Measurements from ENCODE around the gene TFDP3.

Gene TFDP3

DNA sequence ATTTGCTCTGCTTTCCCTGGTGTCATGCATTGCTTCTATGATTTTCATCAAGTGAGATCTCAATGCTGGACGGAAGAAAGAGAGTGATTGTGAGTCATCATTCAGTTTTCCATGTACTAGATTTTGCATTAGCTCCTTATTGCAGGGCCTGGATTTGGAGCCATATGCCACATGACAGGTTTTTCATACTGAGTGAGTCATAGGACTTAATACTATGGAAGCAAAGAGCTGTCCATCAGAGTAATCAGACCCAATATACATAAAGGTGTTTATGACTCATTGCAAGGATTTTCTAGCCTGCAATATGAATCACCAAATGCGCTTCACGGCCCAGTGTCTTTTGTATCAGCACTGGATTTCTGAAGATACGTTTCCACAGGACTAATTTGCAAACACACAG lies 11.2 kb upstream of the TFDP3 start:
- DNase-seq (ENCODE audit: low spot score), result no peak
- in situ Hi-C loops (cut with MboI; ENCODE audit: low sequenced_read_pairs, unreplicated experiment), result no loop called here
- TF ChIP-seq, protein P1, sequence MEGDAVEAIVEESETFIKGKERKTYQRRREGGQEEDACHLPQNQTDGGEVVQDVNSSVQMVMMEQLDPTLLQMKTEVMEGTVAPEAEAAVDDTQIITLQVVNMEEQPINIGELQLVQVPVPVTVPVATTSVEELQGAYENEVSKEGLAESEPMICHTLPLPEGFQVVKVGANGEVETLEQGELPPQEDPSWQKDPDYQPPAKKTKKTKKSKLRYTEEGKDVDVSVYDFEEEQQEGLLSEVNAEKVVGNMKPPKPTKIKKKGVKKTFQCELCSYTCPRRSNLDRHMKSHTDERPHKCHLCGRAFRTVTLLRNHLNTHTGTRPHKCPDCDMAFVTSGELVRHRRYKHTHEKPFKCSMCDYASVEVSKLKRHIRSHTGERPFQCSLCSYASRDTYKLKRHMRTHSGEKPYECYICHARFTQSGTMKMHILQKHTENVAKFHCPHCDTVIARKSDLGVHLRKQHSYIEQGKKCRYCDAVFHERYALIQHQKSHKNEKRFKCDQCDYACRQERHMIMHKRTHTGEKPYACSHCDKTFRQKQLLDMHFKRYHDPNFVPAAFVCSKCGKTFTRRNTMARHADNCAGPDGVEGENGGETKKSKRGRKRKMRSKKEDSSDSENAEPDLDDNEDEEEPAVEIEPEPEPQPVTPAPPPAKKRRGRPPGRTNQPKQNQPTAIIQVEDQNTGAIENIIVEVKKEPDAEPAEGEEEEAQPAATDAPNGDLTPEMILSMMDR (IDR thresholded peaks at IDR 0.05; ENCODE audit: borderline replicate concordance, control extremely low read depth, extremely low read depth, insufficient read depth, missing control alignments), result no peak

DNA sequence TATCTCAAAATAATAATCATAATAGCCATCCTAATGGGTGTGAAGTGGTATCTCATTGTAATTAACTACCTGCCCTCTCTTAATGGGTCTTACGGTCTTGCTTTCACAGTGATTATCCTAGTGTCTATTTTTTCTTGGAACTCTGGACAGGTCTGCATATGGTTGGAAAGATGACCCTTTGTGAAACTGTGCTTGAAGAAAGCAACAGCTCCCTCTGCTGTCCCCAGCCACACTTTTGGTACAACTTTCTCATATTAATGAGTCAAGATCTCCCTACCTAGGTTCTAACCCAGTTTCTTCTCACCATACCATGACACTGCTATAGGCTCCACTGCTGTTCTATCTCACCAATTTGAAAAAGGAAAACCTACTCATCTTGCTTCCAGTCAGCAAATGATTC lies 2.4 kb downstream of the TFDP3 start:
- in situ Hi-C loops (cut with MboI; ENCODE audit: low sequenced_read_pairs, unreplicated experiment), result no loop called here
- DNase-seq (ENCODE audit: low spot score), result no peak
- TF ChIP-seq, protein P1 (IDR thresholded peaks at IDR 0.05; ENCODE audit: borderline replicate concordance, control extremely low read depth, extremely low read depth, insufficient read depth, missing control alignments), result no peak

DNA sequence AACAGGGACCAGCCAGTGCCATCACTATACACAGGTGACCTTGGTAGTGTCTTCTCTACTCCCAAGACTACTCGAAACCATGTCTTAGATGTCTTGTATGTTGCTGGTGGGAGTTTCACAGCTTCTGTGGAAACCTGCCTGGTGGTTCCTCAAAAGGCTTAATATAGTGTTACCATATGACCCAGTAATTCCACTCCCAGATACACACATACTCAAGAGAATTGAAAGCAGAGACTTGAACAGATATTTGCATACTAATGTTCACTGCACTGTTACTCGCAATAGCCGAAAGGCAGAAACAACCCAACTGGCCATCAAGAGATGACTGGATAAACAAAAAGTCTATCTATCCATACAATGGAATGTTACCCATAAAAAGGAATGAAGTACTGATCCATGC lies 3.1 kb downstream of the TFDP3 start:
- TF ChIP-seq, protein P1 (IDR thresholded peaks at IDR 0.05; ENCODE audit: borderline replicate concordance, control extremely low read depth, extremely low read depth, insufficient read depth, missing control alignments), result no peak
- DNase-seq (ENCODE audit: low spot score), result no peak
- in situ Hi-C loops (cut with MboI; ENCODE audit: low sequenced_read_pairs, unreplicated experiment), result no loop called here

DNA sequence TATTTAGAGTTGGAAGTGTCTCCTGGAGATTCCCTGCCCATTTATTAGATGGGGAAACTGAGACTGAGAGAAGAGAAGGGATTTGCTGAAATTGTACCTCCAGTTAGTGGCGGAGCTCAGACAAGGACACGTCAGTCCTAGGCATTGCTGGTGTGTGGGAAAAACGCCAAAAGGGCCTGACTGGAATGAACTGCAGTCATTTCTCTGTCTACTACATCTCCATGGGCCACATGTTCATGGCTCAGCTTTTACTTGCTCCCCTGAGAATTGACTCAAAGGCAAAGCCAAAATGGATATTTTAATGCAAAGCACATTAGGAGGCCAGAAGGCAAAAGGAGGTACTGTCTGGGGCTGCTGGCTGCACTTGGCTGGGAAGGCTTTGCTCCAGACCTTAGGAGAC lies 3.9 kb downstream of the TFDP3 start:
- in situ Hi-C loops (cut with MboI; ENCODE audit: low sequenced_read_pairs, unreplicated experiment), result no loop called here
- DNase-seq (ENCODE audit: low spot score), result no peak
- TF ChIP-seq, protein P1 (IDR thresholded peaks at IDR 0.05; ENCODE audit: borderline replicate concordance, control extremely low read depth, extremely low read depth, insufficient read depth, missing control alignments), result no peak

DNA sequence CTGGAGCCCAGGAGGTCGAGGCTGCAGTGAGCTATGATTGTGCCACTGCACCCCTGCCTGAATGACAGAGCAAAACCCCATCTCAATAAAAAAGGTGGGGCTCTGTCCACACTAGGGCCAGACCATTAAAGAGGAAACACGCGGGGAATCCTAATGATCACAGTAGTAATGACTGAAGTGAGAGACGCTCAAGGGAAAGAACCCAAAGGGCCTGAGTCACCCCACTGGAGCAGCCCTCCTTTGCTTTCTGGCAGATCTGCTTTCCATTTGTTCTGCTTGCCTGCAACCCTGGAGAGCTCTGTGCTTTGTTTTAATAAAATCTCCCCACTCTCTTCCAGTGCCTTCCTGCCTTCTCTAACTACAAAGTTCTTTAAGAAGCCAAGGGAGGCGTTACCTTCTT lies 5.0 kb downstream of the TFDP3 start:
- TF ChIP-seq, protein P1 (IDR thresholded peaks at IDR 0.05; ENCODE audit: borderline replicate concordance, control extremely low read depth, extremely low read depth, insufficient read depth, missing control alignments), result no peak
- in situ Hi-C loops (cut with MboI; ENCODE audit: low sequenced_read_pairs, unreplicated experiment), result no loop called here
- DNase-seq (ENCODE audit: low spot score), result no peak

DNA sequence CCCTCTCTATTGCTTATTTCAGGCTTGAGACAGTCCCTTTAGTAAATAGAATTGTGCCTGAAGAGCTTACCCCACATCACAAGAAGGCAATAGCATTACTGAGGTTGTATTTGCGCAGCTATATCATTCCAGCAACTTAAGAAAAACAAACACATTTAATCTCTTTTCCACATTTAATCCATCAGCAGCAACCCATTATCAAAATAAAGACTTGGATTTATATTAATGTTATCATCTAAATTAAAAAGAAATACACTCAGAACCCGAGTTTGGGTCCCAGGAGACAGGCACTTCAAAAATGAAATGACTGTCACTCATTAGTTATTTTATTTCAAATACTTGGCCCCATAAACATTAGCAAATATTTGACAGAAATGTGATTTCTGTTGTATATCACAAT lies 10.4 kb downstream of the TFDP3 start:
- in situ Hi-C loops (cut with MboI; ENCODE audit: low sequenced_read_pairs, unreplicated experiment), result no loop called here
- TF ChIP-seq, protein P1 (IDR thresholded peaks at IDR 0.05; ENCODE audit: borderline replicate concordance, control extremely low read depth, extremely low read depth, insufficient read depth, missing control alignments), result no peak
- DNase-seq (ENCODE audit: low spot score), result no peak

DNA sequence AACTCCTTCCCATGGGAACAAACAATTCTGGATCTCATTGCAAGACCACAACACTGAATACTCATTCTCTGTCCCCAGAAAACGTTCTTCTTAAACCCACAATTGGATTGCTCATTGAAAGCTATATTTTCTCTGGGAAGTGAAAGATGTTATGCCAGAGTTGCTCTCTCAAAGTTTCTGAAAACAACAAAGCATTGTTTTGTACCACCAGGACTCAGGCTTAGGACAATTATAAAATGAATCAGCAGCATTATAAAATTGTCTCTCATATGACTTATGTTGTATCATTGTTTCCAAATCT lies 26.5 kb downstream of the TFDP3 start:
- in situ Hi-C loops (cut with MboI; ENCODE audit: low sequenced_read_pairs, unreplicated experiment), result no loop called here
- DNase-seq (ENCODE audit: low spot score), result no peak
- TF ChIP-seq, protein P1 (IDR thresholded peaks at IDR 0.05; ENCODE audit: borderline replicate concordance, control extremely low read depth, extremely low read depth, insufficient read depth, missing control alignments), result no peak
